Activated CD4-positive, alpha-beta memory T cell treated with anti-CD3 and anti-CD28 coated beads, Interleukin-2, amount 10 ng/mL, durations not matched to agents 7 days and 5 days (primary cell): ENCODE results near the gene PPP1R3F. TPM values are rescaled to one million over a fixed set of nuclear protein-coding genes. Genes with fewer than 3 reads are reported as not detected.
"Not testable (repeated sequence)": the region's sequence is repeated elsewhere in the genome, so short reads cannot be mapped to it uniquely, and the experiment has no call there.

Source experiments
- CTCF ChIA-PET: fragments of 350-600 bp; sonication (Branson Sonifier 250); formaldehyde crosslinking; loops from one replicate; lab custom pipeline; 2021; ENCODE audit warnings: antibody characterized with exemption, inconsistent platforms; lab: Charles Lee
- POLR2A ChIA-PET: fragments of 350-600 bp; sonication (Branson Sonifier 250); formaldehyde crosslinking; loops from one replicate; lab custom pipeline; 2021; ENCODE audit warnings: antibody characterized with exemption; lab: Charles Lee
- DNase-seq: peaks from one replicate; pipeline ENCODE4 v3.0.0-alpha.2; 2020
- H3K27ac Mint-ChIP-seq: one replicate; pipeline ENCODE4 v1.8.0; 2021; ENCODE audit warnings: mild to moderate bottlenecking, mixed read lengths
- H3K27me3 Mint-ChIP-seq: one replicate; pipeline ENCODE4 v1.8.0; 2021; ENCODE audit warnings: mixed read lengths
- H3K36me3 Mint-ChIP-seq: one replicate; pipeline ENCODE4 v1.8.0; 2021; ENCODE audit warnings: low read depth, mixed read lengths
- H3K4me1 Mint-ChIP-seq: one replicate; pipeline ENCODE4 v1.8.0; 2021; ENCODE audit warnings: mixed read lengths
- H3K4me3 Mint-ChIP-seq: one replicate; pipeline ENCODE4 v1.8.0; 2021; ENCODE audit warnings: mild to moderate bottlenecking, mixed read lengths
- H3K9me3 Mint-ChIP-seq: one replicate; pipeline ENCODE4 v1.8.0; 2021; ENCODE audit warnings: mixed read lengths
- total RNA-seq, 2 experiments: library from RNA; stranded (reverse); gene quantifications; one replicate each; pipeline ENCODE4 v1.2.3, GENCODE V29; 2021

PPP1R3F gene
- total RNA-seq, 2 experiments from 2014 or later, result 9.3 to 9.9 TPM

- H3K36me3 Mint-ChIP-seq, result peaks cover 12% of the 10 kb centered on the region
- no peak overlapping the region for H3K4me3 Mint-ChIP-seq
- DNase-seq, result no peak
- no peaks in the 10 kb centered on the region for H3K27me3 Mint-ChIP-seq
- H3K9me3 Mint-ChIP-seq, result no peaks in the 10 kb centered on the region
- H3K4me1 Mint-ChIP-seq, result peaks cover 36% of the 10 kb centered on the region
- ChIA-PET CTCF (no interaction called here), POLR2A (interaction anchor here (1.2 kb wide), 1 partner anchor 8 kb away, joined by 3 read pairs; no protein-coding TSS in a partner anchor)
- H3K27ac Mint-ChIP-seq, result no peak overlapping the region
These were observed 14.6 kb downstream of the PPP1R3F start for GRCh38 chrX:49284212-49284611.

GRCh38 chrX:49286136-49286535 is 16.5 kb downstream of the PPP1R3F start:
- POLR2A ChIA-PET, result interaction anchor here (1.4 kb wide), 1 partner anchor 10 kb away, joined by 6 read pairs; no protein-coding TSS in a partner anchor
- Mint-ChIP-seq H3K36me3 (peaks cover 9% of the 10 kb centered on the region), H3K4me1 (peaks cover 25% of the 10 kb centered on the region), H3K27ac (no peak overlapping the region), H3K9me3 (no peaks in the 10 kb centered on the region), H3K27me3 (no peaks in the 10 kb centered on the region), H3K4me3 (no peak overlapping the region)
- DNase-seq, result no peak
- CTCF ChIA-PET, result no interaction called here

DNA sequence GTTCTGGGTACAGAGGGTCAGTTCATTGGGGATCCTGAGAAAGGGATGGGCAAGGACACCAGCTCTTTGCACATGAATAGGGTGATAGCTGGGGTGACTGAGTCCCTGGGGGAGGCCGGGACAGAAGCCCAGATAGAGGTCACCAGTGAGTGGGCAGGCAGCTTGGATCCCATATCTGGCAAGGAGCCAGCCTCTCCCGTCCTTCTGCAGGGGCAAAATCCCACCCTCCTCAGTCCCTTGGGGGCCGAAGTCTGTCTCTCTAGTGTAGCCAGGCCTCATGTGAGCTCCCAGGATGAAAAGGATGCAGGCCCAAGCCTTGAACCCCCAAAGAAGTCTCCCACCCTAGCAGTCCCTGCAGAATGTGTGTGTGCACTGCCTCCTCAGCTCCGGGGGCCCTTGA is 17.0 kb downstream of the PPP1R3F start:
- no peaks in the 10 kb centered on the region for H3K9me3 Mint-ChIP-seq
- ChIA-PET CTCF (no interaction called here), POLR2A (interaction anchor here (1.3 to 1.4 kb wide), 2 partner anchors 11 to 13 kb away, joined by 4 to 6 read pairs; no protein-coding TSS in a partner anchor)
- H3K4me1 Mint-ChIP-seq, result peaks cover 25% of the 10 kb centered on the region
- peaks cover 8% of the 10 kb centered on the region for H3K36me3 Mint-ChIP-seq
- no peak overlapping the region for H3K4me3 Mint-ChIP-seq
- no peak for DNase-seq
- H3K27ac Mint-ChIP-seq, result no peak overlapping the region
- no peaks in the 10 kb centered on the region for H3K27me3 Mint-ChIP-seq

- peaks cover 5% of the 10 kb centered on the region for H3K36me3 Mint-ChIP-seq
- H3K4me1 Mint-ChIP-seq, result peaks cover 25% of the 10 kb centered on the region
- POLR2A ChIA-PET, result interaction anchor here (1.3 to 1.6 kb wide), 2 partner anchors 14 to 18 kb away, joined by 3 to 4 read pairs; partner anchors contain the start of gene PPP1R3F
- no peaks in the 10 kb centered on the region for H3K9me3 Mint-ChIP-seq
- H3K27me3 Mint-ChIP-seq, result no peaks in the 10 kb centered on the region
- no peak overlapping the region for H3K4me3 Mint-ChIP-seq
- CTCF ChIA-PET, result no interaction called here
- peak overlapping the region; percentile 31 for H3K27ac Mint-ChIP-seq
- DNase-seq, result no peak
These were observed 18.1 kb downstream of the PPP1R3F start for GRCh38 chrX:49287665-49288064.

DNA sequence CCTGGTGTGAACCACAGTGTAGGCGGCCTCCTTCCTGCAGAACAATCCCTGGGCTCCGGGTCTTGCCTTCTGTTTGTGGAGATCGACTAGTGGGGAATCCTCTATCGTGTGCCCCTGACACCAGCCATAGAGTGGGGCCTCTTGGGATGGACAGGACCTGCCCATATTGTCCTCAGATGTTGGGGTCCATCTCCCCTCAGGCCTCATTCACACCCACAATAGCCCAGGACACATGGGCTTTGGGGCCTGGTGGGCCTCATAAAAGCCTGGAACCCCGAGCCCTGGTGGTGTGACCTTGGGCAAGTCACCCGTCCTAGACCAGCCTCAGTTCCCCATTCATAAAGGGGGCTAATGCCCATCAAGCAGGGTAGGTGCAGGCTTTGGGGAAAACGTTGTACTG is 20.6 kb downstream of the PPP1R3F start:
- CTCF ChIA-PET, result no interaction called here
- POLR2A ChIA-PET, result no interaction called here
- no peak overlapping the region for H3K4me3 Mint-ChIP-seq

DNA sequence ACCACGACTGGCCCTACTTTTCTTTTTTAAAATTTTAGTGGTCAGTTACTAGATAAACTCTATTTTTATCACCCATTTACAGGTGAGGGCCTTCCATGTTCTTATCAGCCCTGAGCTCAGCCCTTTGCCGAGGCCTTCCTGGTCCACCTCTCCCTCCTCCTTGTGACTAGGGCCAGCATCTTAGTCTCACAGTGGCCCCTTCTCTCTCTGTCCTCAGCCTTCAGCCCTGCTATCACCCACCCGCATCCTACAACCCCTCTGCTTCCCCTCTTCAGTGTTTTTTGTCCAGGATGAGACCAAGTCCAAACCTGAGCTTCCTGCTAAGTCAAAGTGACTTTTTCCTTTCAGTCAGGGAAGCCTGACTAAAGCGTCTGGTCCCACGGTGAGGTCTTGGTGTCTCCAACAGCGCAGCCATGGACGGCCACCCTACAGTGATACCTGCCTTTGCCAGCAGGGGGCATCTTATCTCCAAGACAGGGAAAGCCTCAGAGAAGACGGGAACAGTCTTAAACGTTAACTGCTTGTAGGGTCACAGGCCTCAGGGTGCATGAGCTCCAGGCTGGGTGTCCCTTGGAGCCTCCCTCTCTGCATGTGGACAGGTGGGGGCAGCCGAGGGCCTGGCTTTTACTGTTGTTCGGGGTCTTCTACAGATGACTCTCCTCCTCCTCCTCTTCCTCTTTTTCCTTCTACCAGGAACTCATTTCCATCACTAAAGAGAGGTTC is 22.2 kb downstream of the PPP1R3F start:
- no peaks in the 10 kb centered on the region for H3K9me3 Mint-ChIP-seq
- no peak overlapping the region for H3K27ac Mint-ChIP-seq
- H3K4me3 Mint-ChIP-seq, result no peak overlapping the region
- peaks cover 1% of the 10 kb centered on the region for H3K27me3 Mint-ChIP-seq
- ChIA-PET POLR2A (interaction anchor here (1.8 kb wide), 1 partner anchor 11 kb away, joined by 4 read pairs; no protein-coding TSS in a partner anchor), CTCF (interaction anchor here (0.9 to 1.2 kb wide), 6 partner anchors 11 to 671 kb away, joined by 3 to 4 read pairs (median 3); no protein-coding TSS in a partner anchor)
- peak; percentile 65 for DNase-seq
- peaks cover 25% of the 10 kb centered on the region for H3K4me1 Mint-ChIP-seq
- peaks cover 5% of the 10 kb centered on the region for H3K36me3 Mint-ChIP-seq

More for the DNA sequence above, 20.6 kb downstream of the PPP1R3F start:
- Mint-ChIP-seq H3K27ac (no peak overlapping the region), H3K27me3 (no peaks in the 10 kb centered on the region), H3K4me1 (peaks cover 25% of the 10 kb centered on the region), H3K36me3 (peaks cover 5% of the 10 kb centered on the region), H3K9me3 (no peaks in the 10 kb centered on the region)
- DNase-seq, result no peak

DNA sequence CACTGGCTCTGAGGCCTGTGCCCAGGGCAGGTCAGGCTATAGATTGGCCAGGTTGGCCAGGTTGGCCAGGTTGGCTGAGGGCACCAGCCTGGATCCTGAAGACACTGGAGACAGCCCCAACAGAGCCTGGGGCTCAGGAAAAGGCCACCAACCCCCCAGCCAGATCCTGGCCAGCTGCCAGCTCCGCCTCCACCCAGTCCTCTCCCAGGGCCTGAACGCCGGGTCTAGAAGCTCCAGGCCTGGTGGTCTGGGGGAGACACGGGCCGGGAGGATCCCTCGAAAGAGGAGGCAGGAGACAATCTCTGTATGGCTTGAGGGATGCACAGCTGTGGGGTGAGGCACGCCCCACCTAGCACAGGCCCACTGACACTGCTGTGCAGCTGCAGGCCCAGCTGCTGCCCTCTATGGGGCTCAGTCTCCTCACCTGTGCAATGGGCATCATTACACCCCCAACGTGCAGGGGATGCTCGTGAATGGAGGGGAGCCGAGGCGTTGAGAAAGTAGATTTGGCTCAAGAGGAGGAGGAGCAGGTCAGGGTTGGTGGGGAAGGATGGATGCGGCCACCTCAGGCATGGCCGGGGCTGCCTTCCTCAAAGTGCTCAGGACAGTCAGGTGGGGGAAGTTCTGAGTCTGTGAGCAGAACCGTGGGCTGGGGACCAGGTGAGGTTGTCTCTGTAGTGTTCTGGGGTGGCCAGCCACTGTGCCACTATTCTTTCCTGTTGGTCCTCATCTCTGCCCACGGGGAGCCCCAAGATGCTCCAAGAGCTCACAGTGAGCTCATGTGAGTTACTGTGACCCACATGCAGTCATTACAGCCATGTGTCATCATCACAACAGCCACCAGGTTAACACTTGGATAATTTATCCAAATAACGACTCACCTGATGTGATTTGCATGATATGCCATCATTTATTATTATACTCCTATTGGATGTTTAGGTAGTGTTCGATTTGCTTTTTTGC is 23.1 kb downstream of the PPP1R3F start:
- H3K9me3 Mint-ChIP-seq, result no peaks in the 10 kb centered on the region
- DNase-seq, result no peak
- peaks cover 19% of the 10 kb centered on the region for H3K4me1 Mint-ChIP-seq
- H3K27ac Mint-ChIP-seq, result no peak overlapping the region
- ChIA-PET POLR2A (interaction anchor here (1.8 kb wide), 1 partner anchor 12 kb away, joined by 4 read pairs; no protein-coding TSS in a partner anchor), CTCF (interaction anchor here (1.0 to 1.2 kb wide), 5 partner anchors 12 to 672 kb away, joined by 3 to 4 read pairs (median 3); no protein-coding TSS in a partner anchor)
- peaks cover 1% of the 10 kb centered on the region for H3K27me3 Mint-ChIP-seq
- no peak overlapping the region for H3K4me3 Mint-ChIP-seq
- peaks cover 1% of the 10 kb centered on the region for H3K36me3 Mint-ChIP-seq

GRCh38 chrX:49299293-49299692 is 29.7 kb downstream of the PPP1R3F start:
- H3K4me3 Mint-ChIP-seq, H3K27me3 Mint-ChIP-seq, H3K4me1 Mint-ChIP-seq, H3K27ac Mint-ChIP-seq, DNase-seq, H3K36me3 Mint-ChIP-seq, POLR2A ChIA-PET, CTCF ChIA-PET, H3K9me3 Mint-ChIP-seq: not testable (repeated sequence)

GRCh38 chrX:49300703-49301102 is 31.1 kb downstream of the PPP1R3F start:
- POLR2A ChIA-PET, result interaction anchor here (1.0 kb wide), 1 partner anchor 19 kb away, joined by 3 read pairs; no protein-coding TSS in a partner anchor
- no peaks in the 10 kb centered on the region for H3K4me1 Mint-ChIP-seq
- H3K36me3 Mint-ChIP-seq, result no peaks in the 10 kb centered on the region
- H3K4me3 Mint-ChIP-seq, result no peak overlapping the region
- no peak for DNase-seq
- no peaks in the 10 kb centered on the region for H3K9me3 Mint-ChIP-seq
- CTCF ChIA-PET, result no interaction called here
- no peak overlapping the region for H3K27ac Mint-ChIP-seq
- peaks cover 6% of the 10 kb centered on the region for H3K27me3 Mint-ChIP-seq

- Mint-ChIP-seq H3K4me1 (peaks cover under 1% of the 10 kb centered on the region), H3K4me3 (no peak within 1 kb of the TSS), H3K27me3 (peaks cover 11% of the 10 kb centered on the region), H3K36me3 (no peaks in the 10 kb centered on the region), H3K9me3 (no peaks in the 10 kb centered on the region), H3K27ac (no peak within 1 kb of the TSS)
- ChIA-PET CTCF (no interaction called here), POLR2A (no interaction called here)
- no peak for DNase-seq
These were observed 33.8 kb downstream of the PPP1R3F start, which contains the start of gene GAGE10 for GRCh38 chrX:49303346-49303745. Gene GAGE10 (plus strand): TSS chrX:49303646. CDS start chrX:49304860, 1,214 bp downstream.

DNA sequence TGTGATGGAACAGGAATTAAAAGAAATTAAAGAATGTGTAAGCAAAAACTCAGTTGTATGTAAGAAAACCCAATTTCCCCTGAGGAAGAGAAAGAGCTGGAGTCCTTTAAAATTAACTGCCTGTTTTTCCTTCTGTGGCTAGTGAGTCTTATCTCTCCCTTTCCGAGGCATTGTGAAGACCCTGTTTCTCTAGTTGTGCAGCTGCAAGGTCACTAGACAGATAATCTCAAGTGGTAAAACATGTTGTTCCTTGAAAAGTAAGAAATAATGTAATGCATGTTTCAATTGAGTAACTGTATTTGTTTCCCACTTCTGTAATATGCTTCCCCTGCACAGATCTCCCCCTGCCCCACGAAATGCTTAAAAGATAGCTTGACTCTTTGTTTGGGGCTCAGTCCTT is 38.2 kb downstream of the PPP1R3F start:
- Mint-ChIP-seq H3K4me1 (peaks cover 16% of the 10 kb centered on the region), H3K27me3 (peaks cover 33% of the 10 kb centered on the region)
- CTCF ChIA-PET, H3K27ac Mint-ChIP-seq, H3K9me3 Mint-ChIP-seq, H3K4me3 Mint-ChIP-seq, H3K36me3 Mint-ChIP-seq, POLR2A ChIA-PET, DNase-seq: not testable (repeated sequence)

DNA sequence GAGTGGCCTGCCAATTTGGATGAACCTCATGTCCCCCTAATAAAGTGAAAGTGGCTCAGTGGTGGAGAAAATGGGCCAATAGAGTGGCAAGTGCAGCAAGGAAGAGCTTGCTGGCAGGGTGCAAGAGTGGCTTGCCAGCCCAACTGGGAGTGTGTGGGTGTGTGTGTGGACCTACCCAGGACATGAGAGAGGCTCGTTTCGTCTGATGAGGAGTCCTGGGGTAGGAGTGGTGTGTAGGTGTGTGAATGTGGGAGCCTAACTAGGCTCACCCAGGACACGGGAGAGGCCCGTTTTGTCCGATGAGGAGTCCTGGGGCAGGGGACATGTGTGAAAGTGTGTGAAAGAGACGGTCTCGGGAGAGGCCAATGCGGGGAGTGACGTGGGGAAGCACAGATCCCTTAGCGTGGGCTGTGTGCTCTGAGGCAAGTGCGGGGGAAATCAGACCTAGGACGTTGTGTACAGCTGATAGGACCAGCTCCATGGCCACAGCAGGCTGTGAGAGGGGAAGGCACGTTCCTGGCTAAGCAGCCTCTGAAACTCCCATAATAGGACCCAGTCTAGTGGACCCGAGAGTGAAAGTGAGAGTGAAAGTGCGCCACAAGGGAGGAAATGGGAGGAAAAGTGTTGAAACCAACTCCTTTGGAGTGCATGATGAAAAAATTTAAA is 39.1 kb downstream of the PPP1R3F start:
- Mint-ChIP-seq H3K27ac (no peak overlapping the region), H3K36me3 (no peaks in the 10 kb centered on the region), H3K4me1 (peaks cover 16% of the 10 kb centered on the region), H3K4me3 (peak overlapping the region; percentile 68), H3K27me3 (peaks cover 33% of the 10 kb centered on the region), H3K9me3 (no peaks in the 10 kb centered on the region)
- DNase-seq, result no peak
- ChIA-PET CTCF (no interaction called here), POLR2A (no interaction called here)
